CD4-positive, alpha-beta T cell treated with Interleukin-17A for 1 hour (primary cell): ENCODE results near the gene SSTR3.

Experiments used
- DNase-seq: peaks from one replicate; pipeline ENCODE4 v3.0.0-alpha.2; 2020

SSTR3 gene

DNA sequence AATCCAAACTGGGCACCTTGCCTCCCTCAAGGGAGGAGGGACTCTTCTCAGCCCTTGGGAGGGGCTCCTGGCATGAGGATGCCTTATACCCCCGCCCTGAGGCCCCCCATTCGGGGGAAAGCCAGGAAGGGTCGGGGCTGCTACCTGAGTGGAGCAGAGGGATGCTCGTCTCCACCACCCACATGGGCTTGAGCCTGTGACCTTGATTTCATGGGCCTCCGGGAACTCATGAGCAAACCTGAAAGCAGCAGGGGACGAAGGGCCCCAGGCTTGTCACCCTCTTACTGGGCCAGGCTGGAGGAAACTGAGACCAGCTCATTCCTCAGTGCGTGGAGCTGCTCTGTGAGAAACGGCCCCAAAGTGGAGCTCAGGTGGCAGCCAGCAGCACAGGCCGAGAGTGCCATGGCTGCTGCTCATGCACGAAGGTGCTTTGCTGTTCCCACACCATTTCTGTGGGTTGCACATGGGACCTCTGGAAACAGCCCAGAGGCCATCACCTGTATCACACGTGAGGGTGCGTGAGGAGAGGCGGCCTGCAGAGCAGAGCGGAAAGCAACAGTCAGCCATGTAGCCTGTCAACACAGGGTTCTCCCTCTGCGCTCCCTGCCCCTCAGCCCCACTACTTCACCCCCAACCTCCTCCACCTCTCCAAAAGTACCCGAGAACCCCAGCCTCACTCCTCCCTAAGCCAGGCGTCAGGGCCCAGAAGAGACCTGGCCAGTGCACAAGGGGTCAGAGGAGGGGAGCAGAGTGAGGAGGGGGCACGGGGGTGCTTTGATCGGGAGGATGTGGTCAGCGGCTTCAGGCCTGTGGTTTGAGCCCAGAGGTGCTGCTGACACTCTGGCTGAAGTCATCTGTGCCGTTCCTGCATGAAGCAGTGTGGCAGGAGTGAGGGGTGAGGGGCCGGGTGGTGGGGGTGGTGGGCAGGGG lies 48.4 kb downstream of the SSTR3 start:
- DNase-seq, result peak; percentile 55

DNA sequence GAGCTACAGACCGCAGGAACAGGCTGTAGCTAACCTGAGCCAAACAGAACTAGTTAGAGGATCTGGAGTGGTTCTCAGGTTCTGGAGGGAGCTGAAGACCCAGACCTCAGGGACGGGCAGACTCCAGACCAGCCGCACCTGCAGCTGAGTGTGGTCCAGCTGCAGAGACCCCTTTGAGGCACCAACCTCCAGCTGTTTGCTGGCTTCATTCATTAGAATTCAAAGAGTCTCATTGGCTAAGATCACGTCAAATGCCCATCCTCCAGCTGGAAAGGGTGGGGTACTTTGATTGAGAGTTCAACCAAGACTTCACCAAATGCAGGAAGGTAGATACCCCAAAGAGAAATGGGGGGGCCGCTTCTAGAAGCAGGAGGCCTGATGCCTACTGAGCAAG lies 49.2 kb downstream of the SSTR3 start:
- DNase-seq, result no peak

DNA sequence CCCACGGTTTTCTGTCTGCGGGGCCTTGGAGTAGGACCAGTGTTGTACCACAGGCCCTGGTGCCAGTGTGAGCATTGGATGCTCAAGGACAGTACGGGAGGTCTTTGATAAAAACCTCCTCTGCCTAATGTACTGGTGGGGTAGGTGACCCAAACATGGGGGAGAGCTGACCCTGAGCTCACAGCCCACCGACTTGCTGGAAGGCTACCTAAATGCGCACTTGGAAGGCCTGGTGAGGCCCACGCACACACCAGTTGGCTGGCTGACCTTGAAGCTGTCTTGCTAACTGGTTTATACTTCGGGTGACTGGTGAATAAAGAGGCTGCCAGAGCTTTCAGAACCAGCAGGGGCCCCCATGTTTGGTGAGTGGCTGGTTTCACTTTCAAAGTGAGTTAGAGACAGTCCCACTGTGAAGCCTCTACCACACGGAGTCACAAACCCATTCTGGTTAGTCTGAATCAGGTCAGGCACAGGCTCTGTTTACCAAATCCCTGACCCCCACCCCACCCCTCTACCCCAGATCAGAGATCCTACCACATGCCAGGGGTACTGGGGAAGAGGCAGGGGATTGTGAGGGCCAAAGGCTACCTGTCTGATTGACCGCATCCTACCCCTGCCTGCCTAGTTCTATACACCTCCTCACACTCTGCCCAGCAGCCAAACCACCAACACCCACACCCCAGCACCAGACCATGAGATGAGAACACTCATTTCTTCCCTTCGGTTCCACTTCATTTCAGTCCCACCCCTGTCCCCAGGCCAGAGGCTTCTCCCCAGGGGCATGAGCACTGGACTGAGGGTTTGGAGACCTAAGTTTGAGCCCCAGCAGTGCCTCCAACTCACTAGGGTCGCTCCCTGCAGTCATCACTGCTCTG lies 49.8 kb downstream of the SSTR3 start:
- peak; percentile 84 for DNase-seq

DNA sequence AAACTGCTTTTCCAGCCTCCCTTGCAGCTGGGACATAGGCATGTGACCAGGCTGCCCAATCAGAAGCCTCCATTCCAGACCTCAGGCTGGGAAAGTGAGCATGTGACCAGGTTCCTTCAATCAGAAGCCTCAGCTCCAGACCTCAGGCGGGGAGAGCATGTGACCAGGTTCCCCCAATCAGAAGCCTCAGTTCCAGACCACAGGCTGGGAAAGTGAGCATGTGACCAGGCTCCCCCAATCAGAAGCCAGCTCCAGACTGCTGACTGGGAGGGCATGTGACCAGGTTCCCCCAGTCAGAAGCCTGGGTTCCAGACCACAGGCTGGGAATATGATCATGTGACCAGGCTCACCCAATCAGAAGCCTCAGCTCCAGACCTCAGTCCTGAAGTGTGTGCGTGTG lies 50.8 kb downstream of the SSTR3 start:
- peak; percentile 44 for DNase-seq

DNA sequence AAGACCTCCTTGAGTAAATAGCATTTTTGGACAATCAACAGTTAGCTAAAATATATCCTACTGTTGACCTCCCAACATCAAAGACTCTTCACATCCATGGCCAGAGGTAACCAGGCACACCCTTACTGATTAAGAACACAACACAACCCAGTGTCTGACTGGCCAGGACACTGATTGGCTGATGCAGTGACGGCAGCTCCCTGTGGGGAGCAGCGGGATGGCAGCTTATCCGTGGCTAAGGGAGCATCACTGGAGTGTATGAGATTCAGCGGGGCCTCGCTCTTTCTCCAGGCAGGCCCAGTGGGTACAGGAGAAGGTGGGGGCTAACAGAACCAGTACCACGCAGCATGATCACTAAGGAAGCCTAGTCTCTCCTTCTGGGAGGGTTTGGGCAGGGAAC lies 52.2 kb downstream of the SSTR3 start:
- DNase-seq, result no peak

DNA sequence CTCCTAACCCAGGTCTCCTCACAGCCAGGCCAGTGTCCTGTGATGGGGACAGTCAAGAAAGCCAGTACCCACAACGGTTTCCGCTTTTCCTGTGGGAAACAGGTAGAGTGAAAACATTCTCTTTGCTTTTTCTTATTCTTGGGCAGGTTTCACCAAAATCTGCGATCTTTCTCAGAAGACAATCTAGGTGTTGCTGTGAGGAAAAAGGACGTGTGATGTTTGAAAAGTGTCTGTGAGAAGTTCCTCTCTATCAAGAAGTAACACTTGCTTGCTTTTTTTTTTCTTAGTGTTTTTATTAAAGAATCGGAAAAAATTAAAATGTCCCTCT lies 53.4 kb downstream of the SSTR3 start:
- DNase-seq, result no peak

DNA sequence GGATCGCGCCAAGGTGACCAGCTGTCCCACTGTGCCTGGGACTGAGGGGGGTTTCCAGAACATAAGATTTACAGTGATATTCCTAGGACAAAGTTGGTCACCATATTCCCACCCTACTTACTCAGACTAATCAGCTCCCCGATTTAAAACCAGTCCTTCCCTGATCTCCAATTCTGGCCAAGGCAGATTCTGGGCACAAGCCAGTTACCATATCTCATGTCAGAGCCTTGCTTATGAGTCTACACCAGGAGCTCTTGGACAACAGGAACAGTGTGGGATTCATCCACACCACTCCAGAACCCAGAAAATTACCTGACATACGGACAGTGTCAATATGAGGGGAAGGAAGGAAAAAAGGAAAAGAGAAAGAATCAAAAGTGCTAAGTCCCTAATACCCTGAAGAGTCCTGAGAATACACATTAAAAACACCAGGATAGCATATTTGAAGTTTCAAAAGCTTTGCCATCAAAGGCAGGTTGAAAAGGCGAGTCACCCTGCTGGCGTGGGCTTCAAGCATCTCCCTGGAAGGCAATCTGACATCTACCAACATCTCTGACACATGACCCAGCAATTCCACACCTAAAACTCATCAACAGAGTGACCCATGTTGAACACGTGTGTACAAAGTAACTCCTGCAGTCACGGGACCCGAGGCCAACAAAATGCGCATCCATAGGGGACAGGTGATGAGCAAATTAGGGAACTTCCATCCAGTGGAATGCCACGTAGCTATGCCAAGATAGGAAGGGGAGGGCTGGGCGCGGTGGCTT lies 54.6 kb downstream of the SSTR3 start:
- DNase-seq, result no peak

DNA sequence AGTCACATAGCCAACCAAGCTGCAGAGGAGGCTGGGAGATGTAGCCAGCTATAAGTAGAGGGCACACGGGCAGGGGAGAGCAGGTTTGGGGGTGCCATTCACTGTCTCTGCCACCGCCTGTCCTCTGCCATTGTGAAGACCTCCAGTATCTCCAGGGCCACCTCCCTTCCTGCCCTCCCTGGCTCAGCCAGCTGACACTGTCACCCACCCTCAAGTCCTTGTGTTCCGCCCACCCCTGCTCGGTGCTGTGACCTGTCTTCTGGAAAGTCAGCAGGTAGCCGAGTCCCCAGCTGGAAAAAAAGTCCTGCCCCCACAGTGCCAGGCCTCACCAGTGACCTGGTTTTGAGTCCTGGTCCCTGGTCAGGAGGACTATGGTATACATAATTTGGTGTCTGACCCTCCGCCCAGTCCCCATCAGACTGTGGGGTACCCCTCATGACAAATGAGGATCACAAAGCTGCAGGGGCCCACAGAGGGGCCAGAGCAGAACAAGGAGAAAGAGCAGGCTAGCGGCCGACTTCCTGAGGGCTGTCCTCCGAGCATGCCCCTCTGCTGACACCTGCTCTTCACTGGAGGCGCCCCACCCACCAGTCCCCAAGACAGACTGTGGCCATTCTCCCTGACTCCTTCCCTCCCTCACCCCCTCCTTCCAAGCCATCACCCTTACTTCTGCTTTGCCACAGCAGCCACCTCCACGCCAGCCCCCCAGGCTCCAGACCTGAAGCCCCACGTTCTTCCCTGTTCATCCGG lies 55.4 kb downstream of the SSTR3 start:
- DNase-seq, result no peak

DNA sequence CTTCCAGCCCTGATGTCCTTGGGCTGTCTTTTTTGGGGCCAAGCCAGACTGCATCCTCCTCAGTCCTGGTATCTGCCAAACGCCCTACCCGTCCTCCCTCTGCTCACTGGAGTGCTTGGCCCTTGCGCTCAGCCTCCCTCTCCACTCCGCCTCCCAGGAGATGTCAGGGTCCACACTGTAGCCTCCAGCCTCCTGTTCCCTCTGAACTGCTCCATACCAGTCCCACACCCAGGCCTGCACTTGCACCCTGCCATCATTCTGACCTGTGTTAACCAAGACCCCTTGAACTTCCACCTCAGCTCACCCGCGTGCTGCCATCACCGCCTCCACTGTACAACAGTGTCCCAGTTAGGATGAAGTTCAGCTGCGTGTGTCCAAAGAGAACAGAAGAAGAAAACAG lies 56.3 kb downstream of the SSTR3 start:
- no peak for DNase-seq

DNA sequence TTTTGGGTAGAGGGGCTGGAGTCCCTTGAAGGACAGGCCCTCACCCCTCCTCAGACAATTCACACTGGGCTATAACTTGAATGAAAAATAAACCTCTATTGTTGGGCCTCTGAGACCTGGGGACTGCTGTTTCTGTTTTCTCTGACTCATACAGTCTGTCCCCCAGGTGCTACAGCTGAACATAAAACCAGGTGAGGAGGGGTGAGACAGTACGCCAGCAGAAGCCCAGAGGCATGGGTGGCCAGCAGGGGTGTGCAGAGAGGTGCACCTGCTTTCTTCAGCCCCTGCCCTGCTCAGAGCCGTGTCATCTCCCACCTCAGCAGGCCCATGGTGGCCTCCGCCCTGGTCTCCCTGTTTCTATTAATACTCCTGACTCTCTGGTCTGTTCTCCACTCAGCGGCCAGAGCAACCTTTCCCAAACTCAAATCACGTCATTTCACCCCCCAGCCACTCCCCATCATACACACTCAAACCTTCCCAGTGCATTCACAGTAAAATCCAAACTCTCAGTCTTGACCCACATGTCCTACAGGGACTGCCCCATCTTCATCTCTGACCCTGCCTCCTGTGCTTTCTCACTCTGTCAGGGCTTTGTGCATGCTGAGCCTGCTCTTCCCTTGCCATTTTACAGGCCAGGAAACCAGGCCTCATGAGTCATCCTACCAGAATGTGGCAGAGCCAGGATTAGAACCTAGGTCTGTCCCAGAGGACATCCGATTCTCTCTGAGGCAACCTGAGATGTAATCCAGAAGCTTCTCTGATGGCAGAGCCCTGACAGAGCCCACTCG lies 57.2 kb downstream of the SSTR3 start:
- DNase-seq, result no peak
